ENCODE results near the gene MCFD2.
A peak's percentile ranks its signal among the peaks of the same experiment; 100 is the strongest.

MCFD2 gene

DNA sequence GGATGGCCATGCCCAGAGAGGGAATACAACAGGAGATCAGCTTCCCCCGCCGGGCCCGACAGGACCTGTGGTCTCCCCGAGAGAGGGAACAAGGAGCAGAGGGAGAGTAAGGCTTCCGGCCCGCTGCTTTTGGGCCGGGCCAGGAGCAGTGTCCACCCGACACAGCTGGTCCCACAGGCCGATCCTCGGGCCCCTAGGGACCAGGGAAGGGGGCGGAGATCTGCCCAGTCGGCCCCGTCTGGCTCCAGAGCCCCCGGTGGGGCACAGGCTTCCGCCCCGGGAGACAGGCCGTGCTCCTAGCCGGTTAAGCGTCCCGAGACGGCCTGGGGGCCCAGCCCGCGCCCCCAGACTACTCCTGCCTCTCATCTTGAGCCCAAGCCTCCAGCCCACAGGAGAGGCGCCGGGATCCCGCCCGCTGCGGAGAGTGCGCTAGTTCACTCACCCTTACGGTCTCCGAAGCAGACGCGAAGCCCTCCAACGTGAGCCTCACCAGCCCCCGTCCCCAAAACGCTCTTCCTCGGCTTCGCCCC is at the start of gene MCFD2:
TSS of gene MCFD2 (minus strand) at position 526 of the 530 bp plus-strand sequence. CDS start 6,635 bp downstream, outside the sequence.
- DNase-seq (ENCODE audit: low read depth, low spot score) = no peak

DNA sequence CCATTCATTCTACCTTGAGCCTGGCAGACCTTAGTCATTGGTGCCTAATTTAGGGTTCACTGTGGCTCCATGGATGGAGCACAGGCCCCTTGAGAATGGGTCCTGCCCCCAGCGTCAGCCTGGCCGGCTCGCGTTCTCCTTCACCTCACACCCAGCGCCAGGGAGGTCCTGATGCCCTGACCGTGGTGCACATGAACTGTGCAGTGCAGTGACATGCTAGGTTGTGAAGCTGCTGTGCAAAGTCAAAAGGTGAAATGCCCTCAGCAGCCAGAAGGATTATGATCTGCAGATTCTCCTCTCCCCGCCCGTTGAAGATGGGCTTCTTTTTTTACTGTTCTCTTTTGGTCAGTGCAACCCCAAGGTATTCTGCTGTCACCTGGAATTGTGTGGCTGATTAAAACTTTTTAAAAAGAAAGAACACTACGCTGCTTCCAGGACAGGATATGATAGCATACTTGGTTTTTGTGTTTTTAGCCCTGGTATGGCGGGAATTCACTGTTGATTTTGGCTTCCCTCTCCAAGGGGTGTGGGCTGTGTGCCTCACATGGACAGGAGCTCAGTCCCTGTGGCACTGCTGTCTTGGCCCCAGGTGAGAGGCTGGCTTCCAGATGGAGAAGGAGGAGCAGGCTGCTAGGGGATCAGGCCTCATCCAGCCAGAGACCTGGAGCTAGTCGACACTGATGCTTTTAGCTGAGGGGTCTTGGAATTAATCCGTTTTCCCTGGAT is 49.4 kb upstream of the MCFD2 start:
- DNase-seq (ENCODE audit: low read depth, low spot score) = no peak

- no peak for DNase-seq (ENCODE audit: low read depth, low spot score)
Observed at GRCh38 chr2:46963941-46964673, 48.5 kb upstream of the MCFD2 start.

GRCh38 chr2:46963210-46963609 is 47.6 kb upstream of the MCFD2 start:
- peak; percentile 30 for DNase-seq (ENCODE audit: low read depth, low spot score)

DNA sequence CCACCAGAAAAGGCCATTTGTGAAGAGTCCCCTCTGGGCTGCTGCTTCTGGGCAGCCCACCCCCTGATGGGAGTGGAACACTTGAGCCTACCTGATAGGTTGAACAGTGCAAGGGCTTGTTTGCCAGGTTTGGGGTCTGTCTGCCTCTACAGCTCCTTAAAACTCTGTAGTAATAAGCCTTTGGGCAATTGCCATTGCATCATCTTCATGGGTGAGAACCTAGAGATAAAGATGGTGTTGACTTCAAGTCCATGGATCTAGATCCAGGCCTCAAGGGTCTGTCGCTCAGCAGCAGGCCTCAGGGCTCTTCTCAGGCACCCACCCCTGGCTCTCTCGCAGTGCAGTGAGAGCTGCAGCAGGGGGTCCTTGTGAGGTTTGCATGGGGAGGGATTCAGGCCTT is 47.1 kb upstream of the MCFD2 start:
- no peak for DNase-seq (ENCODE audit: low read depth, low spot score)

GRCh38 chr2:46960618-46961017 is 45.0 kb upstream of the MCFD2 start:
- no peak for DNase-seq (ENCODE audit: low read depth, low spot score)

- DNase-seq (ENCODE audit: low read depth, low spot score) = no peak
Observed at GRCh38 chr2:46958431-46959017, 42.9 kb upstream of the MCFD2 start.

- no peak for DNase-seq (ENCODE audit: low read depth, low spot score)
Observed at GRCh38 chr2:46956981-46957531, 41.5 kb upstream of the MCFD2 start.

DNA sequence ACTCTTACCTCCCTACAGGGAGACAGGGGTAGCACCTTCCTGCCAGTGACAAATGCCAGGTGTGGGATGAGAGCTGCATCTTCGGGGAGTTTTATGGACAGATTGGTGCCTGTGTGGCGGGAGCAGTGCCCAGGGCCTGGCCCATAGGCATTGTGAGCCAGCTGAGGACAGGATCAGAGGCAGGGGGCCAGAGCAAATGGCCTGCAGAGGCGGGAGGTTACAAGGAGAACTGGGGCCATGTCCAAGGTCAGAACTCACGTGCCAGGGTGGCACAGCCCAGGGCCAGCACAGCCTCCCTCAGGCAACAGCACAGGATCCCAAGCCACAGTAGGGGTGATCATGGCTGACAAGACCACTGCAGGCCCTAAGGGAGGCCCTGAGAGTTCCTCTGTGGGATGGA is 40.2 kb upstream of the MCFD2 start:
- no peak for DNase-seq (ENCODE audit: low read depth, low spot score)

DNA sequence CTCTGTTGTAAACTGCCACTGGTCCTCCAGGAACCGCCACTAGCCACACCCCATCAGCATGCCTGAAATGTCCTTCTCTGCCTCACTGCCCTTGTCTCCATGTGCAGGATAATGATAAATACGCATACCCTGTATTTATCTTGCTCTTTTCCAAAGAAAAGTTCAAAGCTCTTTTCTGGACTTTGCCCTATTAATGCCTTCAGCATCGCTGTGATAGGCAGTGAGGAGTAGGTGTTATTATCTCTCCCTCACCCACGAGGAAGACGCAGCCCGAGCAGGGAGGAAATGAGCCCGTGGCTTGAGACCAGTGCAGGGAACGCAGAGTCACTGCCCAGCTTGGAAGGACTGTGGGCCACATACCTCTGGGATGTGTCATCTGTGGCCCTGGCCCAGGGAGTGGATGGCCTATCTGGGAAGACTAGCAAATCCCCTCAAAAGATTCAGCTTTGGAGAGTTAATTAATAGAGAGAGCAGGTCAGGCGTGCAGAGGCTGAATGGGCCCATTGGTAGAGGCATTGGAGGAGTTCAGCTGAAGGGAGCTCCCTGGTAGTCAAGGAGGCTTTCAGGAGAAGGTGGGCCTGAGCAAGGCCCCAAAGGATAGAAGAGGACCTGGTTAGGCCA is 39.5 kb upstream of the MCFD2 start:
- peak; percentile 77 for DNase-seq (ENCODE audit: low read depth, low spot score)

DNA sequence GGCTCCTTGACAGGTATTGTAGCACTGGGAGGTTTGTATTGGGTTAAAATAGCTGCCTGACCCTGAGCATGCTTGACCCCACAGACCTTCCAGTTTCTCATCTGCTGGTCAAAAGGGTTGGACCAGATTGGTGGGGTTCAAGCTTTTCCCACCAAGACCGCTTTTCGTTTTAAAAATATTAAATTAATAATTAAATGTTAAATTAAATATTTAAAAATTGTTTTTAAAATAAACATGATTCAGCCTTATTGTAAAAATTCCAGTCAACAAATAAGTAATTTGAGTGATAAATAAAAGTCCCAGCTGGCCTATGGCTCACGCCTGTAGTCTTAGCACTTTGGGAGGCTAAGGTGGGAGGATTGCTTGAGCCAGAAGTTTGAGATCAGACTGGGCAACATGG is 36.6 kb upstream of the MCFD2 start:
- no peak for DNase-seq (ENCODE audit: low read depth, low spot score)

DNA sequence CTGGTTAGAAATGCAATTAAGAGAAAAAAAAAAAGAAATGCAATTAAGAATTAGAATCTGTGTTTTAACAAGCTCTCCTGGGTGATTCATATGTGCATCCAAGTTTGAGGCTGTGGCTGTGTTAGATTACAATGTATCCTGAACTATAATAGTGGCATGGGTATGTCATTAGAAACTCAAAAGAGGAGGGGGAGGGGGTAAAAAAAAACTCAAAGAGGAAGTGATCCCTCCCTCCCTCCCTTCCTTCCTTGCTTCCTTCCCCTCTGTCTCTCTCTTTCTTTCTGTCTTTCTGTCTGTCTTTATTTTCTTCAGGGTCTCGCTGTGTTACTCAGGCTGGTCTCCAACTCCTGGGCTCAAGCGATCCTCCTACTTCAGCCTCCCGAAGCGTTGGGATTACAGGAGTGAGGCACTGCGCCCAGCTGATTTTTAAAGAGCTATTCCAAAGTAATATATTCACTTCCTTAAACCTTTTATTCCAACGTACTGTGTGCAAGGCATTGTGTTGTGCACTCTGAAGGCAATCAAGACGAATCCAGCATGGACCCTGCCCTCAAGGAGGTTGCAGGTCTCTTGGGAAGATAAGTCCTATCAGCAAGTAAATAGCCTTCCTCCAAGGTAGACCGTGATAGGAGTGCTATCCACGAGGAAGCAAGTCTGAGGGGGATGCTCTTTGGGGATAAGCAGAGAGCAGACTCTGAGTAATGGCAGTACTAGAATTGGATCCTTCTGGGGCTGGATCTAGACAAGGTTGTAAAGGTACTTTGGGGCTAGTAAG is 35.9 kb upstream of the MCFD2 start:
- DNase-seq (ENCODE audit: low read depth, low spot score) = no peak

GRCh38 chr2:46950314-46950713 is 34.7 kb upstream of the MCFD2 start:
- DNase-seq (ENCODE audit: low read depth, low spot score) = no peak

GRCh38 chr2:46947841-46948240 is 32.2 kb upstream of the MCFD2 start:
- DNase-seq (ENCODE audit: low read depth, low spot score) = no peak

DNA sequence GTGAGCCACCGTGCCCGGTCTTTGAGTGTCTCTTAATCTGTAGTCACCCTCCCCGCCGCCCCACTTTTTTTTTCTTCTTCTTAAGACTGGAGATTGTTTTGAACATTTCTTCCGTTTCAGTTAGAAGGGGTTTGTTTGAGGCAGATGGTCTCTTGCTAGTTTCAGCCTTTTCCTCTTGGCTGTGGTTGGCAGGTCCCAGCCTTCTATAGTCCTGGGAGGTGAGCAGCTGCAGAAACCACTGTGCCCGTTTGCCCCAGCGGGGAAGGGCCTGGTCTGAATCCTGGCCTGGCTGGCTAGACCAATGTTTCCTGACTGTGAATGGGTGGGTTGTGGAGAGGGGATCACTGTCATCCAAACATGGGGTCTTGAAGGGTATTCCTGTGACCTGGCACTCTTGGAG is 30.1 kb upstream of the MCFD2 start:
- DNase-seq (ENCODE audit: low read depth, low spot score) = no peak

DNA sequence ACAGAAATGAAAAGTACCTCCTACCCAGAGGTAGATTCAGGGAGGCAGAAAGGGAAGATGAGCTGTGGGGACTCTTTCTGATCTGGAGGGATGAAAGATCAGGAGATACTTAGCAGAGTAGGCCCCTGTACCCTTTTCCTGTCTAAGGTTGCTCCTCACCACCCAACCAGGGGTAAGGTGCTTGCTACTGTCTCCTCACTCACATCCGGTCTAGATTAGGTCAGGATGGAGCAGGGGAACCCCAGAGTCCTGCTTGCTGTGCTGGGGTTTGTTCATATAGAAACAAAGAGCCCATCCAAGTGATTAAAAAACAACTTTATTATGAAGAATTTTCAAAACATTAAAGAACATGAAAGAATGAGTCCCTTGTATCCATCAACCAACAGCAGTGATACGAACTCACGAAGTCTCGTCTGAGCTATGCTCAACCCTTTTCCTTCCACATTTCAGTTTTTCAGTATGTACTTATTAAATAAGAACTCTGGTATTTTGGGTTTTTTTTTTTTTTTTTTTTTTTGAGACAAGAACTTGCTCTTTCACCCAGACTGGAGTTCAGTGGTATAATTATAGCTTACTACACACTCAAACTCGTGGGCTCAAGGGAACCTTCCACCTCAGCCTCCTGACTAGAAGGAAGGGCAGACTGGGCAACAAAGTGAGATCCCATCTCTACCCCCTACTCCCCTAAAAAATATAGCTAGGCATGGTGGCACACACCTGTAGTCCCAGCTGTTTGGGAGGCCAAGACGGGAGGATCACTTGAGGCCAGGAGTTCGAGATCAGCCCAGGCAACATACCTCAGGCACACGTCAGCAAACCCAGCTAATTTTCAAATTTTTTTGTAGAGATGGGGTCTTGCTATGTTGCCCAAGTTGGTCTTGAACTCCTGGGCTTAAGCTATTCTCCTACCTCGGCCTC is 28.5 kb upstream of the MCFD2 start:
- DNase-seq (ENCODE audit: low read depth, low spot score) = no peak

GRCh38 chr2:46942891-46943626 is 27.5 kb upstream of the MCFD2 start:
- DNase-seq (ENCODE audit: low read depth, low spot score) = no peak

- no peak for DNase-seq (ENCODE audit: low read depth, low spot score)
Observed at GRCh38 chr2:46942143-46942526, 26.5 kb upstream of the MCFD2 start.

DNA sequence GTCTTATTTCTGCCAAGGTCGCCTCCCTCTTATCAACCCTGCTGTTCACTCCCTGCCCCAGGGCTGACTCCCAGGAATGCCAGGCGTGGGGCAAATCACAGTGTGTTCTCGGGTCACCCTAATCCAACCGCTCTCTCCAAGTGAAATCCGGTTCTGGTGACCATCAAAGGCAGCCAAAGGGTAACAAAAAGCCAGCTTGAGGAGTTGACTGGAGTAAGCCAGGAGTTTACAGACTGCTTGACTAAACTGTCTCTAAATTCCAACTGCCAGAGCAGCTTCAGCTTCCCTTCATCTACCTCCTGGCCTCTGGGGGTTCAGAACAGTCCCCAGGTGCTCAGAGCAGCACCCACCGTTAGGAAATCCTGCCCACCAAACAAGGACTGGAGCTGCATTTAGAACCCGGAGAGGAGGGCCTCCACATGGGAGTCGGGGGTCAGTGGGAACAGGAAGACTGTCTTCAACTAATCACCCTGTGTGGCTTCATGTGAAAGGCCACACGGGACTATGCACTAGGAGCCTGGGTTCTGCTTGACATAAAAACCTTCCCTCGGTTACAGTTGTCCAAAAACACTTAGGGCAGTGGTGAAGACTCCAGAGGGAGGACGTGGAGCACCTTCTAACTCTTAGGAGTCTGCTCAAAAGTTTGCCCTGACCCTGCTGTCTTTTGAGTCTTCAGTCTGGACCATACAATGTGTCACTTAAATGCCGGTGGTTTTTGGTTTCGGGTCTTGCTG is 24.2 kb upstream of the MCFD2 start:
- peak; percentile 81 for DNase-seq (ENCODE audit: low read depth, low spot score)

Data from ELF-1 (cell line).